Measurements from ENCODE around the gene SMIM3. TPM values are rescaled to one million over a fixed set of nuclear protein-coding genes. Genes with fewer than 3 reads are reported as not detected.

The SMIM3 gene
- total RNA-seq, 2 experiments from 2014 or later, result 32.9 to 37.4 TPM

DNA sequence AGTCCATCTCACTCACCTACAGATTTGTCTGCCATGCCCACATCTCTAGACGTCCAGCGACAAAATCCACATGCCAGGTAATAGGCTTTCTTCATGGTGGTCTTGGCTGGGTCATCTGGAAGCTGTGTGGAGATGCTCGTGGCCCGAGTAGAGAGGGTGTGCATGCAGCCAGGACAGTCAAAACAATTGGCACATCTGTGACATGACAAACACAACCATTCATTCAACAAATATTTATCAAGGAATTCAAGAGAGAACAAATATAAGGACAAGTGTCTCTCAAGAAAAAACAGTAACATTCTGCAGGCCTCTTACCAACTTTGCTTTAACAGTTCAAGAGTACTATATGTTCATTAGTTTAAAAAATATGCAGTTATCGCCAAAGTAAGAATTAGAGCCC lies 25.1 kb upstream of the SMIM3 start:
- no peak overlapping the region for H3K27ac Mint-ChIP-seq
- DNase-seq, result no peak
- H3K4me3 Mint-ChIP-seq, result no peak overlapping the region
- intact Hi-C loops (cut with micrococcal nuclease), result no loop called here
- H3K36me3 Mint-ChIP-seq (ENCODE audit: low read depth), result peaks cover 53% of the 10 kb centered on the region
- H3K4me1 Mint-ChIP-seq (ENCODE audit: low read depth), result peaks cover 61% of the 10 kb centered on the region
- H3K27me3 Mint-ChIP-seq (ENCODE audit: low read depth), result no peaks in the 10 kb centered on the region
- no peaks in the 10 kb centered on the region for H3K9me3 Mint-ChIP-seq
- CTCF ChIA-PET, result interaction anchor here (1.4 to 3.4 kb wide), 2 partner anchors 26 to 53 kb away, joined by 3 to 12 read pairs; partner anchors contain the start of genes RBM22 and SMIM3

DNA sequence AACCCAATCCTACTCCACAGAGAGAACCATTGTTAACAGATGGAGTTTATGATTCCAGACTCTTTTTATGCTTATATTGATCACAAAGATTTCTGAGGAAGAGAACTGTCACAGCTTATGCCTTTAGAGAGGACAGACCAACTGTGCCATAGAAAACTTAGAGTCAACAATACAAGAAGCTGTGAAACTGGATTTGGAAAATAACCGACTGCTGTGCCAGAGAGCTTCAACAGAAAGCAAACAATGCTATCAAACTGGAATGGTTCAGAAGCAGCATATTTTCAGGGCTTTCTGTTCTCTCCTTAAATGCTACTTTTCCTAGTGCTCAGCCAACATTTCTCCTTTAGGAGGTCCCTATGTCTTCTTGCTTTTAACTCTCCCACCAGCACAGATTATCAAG lies 24.7 kb upstream of the SMIM3 start:
- intact Hi-C loops (cut with micrococcal nuclease), result no loop called here

DNA sequence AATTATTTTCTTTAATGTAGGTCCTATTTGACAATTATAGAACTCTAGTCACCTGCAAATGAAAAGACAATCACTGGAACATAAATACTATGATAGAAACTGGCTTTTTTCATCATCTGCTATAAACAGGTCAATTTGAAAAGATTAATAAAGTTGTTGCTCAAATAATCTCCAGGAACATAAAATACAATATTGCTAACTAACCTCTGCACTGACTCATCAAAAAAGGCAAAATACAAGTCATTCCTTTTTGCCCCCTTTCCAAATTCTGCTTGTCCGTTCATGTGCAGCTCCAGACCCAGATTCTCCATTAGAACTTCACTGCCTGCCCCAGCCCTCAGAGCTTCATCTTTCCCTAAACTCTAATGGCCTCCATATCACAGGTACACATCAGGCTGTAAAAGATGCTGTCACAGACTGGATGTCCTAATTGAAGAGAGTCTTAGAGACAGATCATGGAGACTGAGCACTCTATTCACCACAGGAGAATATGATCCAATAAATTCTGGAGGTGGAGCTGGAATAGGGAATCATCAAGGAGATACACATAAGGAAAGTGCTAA lies 21.4 kb upstream of the SMIM3 start:
- Mint-ChIP-seq H3K27ac (peak overlapping the region; percentile 68), H3K4me3 (peak overlapping the region; percentile 43), H3K27me3 (ENCODE audit: low read depth) (no peaks in the 10 kb centered on the region), H3K9me3 (no peaks in the 10 kb centered on the region), H3K36me3 (ENCODE audit: low read depth) (peaks cover 37% of the 10 kb centered on the region), H3K4me1 (ENCODE audit: low read depth) (peaks cover 46% of the 10 kb centered on the region)
- intact Hi-C loops (cut with micrococcal nuclease), result no loop called here
- CTCF ChIA-PET, result interaction anchor here (1.3 to 4.2 kb wide), 5 partner anchors 22 to 90 kb away, joined by 3 to 22 read pairs (median 7); partner anchors contain the start of genes IRGM, RBM22 and SMIM3
- DNase-seq, result no peak

More for the DNA sequence above, 24.7 kb upstream of the SMIM3 start:
- H3K4me3 Mint-ChIP-seq, result no peak overlapping the region
- H3K27ac Mint-ChIP-seq, result no peak overlapping the region
- H3K36me3 Mint-ChIP-seq (ENCODE audit: low read depth), result peaks cover 53% of the 10 kb centered on the region
- DNase-seq, result no peak
- CTCF ChIA-PET, result interaction anchor here (1.4 to 3.4 kb wide), 2 partner anchors 25 to 53 kb away, joined by 3 to 12 read pairs; partner anchors contain the start of genes RBM22 and SMIM3
- no peaks in the 10 kb centered on the region for H3K9me3 Mint-ChIP-seq
- peaks cover 61% of the 10 kb centered on the region for H3K4me1 Mint-ChIP-seq (ENCODE audit: low read depth)
- no peaks in the 10 kb centered on the region for H3K27me3 Mint-ChIP-seq (ENCODE audit: low read depth)

DNA sequence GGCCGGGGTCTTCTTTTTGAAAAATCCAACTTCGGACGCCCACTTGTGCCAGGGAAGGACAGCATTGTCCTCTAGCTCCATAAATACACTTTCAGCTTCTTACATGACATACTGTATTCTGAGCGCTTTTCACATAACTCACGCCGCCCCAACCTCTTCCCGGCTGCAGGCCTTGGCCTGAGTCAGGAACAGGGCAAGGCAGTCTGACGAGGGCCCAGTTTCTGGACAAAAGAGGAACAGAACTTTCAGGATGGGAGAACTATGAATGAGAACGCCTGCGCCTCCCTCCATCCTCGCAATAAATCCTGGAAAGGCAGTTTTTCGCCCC lies 20.4 kb upstream of the SMIM3 start:
- DNase-seq, result no peak
- no peak overlapping the region for H3K27ac Mint-ChIP-seq
- no peak overlapping the region for H3K4me3 Mint-ChIP-seq
- peaks cover 43% of the 10 kb centered on the region for H3K4me1 Mint-ChIP-seq (ENCODE audit: low read depth)
- H3K36me3 Mint-ChIP-seq (ENCODE audit: low read depth), result peaks cover 32% of the 10 kb centered on the region
- intact Hi-C loops (cut with micrococcal nuclease), result loop anchor here (1.0 kb wide), 7 partner anchors 16 to 309 kb away; partner anchors contain the start of genes RBM22 and RPS14
- no peaks in the 10 kb centered on the region for H3K9me3 Mint-ChIP-seq
- CTCF ChIA-PET, result interaction anchor here (1.4 to 4.2 kb wide), 5 partner anchors 21 to 89 kb away, joined by 3 to 22 read pairs (median 7); partner anchors contain the start of genes IRGM, RBM22 and SMIM3
- no peaks in the 10 kb centered on the region for H3K27me3 Mint-ChIP-seq (ENCODE audit: low read depth)

DNA sequence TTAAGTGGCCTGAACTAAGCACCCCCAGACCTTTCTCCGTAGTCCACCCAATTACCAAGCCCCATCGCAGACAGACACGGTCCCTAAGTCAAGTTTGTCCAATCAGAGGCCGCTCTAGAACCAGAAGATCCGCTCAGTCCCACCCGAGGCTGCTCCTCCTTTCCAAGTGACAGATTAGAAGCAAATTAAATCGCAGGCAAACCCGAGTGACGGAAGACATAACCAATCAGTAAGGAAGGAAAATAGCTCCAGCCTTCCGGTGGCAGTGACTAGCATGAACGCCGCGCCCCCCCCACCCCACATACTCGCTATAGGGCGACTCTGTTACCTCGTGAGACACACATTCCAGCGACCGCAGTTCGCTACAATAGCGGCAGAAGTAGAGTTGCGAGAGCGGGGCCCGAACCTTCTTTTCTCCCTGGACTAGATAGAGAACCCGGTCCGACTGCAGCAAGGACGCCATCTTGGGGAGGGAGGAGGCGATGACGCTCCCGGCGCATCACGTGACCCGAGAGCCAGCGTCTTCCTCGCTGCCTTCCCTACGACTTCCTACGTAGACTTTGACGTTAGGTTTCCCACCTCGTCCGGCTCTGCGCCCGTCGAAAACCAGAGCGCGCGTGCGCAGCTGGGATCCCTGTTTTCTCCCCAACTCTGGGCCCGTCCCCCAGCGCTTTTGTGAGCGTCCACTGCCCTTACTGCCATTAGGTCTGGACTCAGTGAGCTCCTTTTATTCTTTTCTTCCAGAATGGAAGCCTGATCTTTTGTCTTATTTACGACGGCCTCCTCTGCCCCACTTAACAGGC lies 19.8 kb upstream of the SMIM3 start, which contains the start of gene DCTN4:
Gene DCTN4, minus strand, starts transcription at position 487 of the 803 bp plus-strand sequence. Its CDS starts 24 bp downstream, at position 463.
- CTCF ChIA-PET, result interaction anchor here (1.3 to 4.2 kb wide), 6 partner anchors 20 to 88 kb away, joined by 3 to 22 read pairs (median 6); partner anchors contain the start of genes IRGM, RBM22 and SMIM3
- Mint-ChIP-seq H3K4me3 (no peak within 1 kb of the TSS), H3K4me1 (ENCODE audit: low read depth) (peaks cover 38% of the 10 kb centered on the region), H3K27ac (no peak within 1 kb of the TSS), H3K36me3 (ENCODE audit: low read depth) (peaks cover 27% of the 10 kb centered on the region), H3K27me3 (ENCODE audit: low read depth) (no peaks in the 10 kb centered on the region), H3K9me3 (no peaks in the 10 kb centered on the region)
- intact Hi-C loops (cut with micrococcal nuclease), result loop anchor here (1.0 kb wide), 7 partner anchors 16 to 309 kb away; partner anchors contain the start of genes RBM22 and RPS14
- peak; percentile 96 for DNase-seq

DNA sequence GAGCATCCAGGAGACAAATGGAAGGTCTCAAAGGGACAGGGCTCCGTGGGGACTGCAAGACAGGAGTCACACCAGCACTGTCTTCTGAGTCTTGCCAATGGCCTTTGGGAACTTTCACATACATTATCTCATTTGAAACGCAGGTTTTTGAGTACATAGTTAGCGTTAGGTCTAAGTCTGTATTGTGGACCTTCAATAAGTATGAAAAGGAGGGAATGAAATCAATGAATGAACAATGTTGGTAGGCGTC lies 19.3 kb upstream of the SMIM3 start:
- Mint-ChIP-seq H3K36me3 (ENCODE audit: low read depth) (peaks cover 24% of the 10 kb centered on the region), H3K27ac (no peak overlapping the region), H3K27me3 (ENCODE audit: low read depth) (no peaks in the 10 kb centered on the region), H3K9me3 (no peaks in the 10 kb centered on the region), H3K4me3 (no peak overlapping the region), H3K4me1 (ENCODE audit: low read depth) (peaks cover 34% of the 10 kb centered on the region)
- no peak for DNase-seq
- intact Hi-C loops (cut with micrococcal nuclease), result no loop called here
- CTCF ChIA-PET, result interaction anchor here (1.3 to 4.2 kb wide), 4 partner anchors 20 to 58 kb away, joined by 3 to 22 read pairs (median 4); partner anchors contain the start of genes RBM22 and SMIM3

DNA sequence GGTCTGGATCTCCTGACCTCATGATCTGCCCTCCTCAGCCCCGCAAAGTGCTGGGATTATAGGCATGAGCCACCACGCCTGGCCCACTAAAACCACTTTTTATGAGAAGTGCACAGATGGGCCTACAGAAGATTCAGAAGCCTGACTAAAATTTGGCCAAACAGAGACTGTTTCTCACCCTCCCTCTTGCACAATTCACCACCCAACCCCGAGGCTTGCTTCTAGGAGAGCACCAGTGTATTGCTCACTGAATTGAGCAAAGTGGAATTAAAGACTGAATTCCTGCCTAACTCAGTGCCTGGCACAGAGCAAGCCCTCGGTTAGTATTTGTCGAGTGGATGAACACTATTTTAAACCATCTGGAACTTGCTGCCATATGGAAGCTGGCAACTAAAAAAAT lies 16.3 kb upstream of the SMIM3 start:
- no peak overlapping the region for H3K27ac Mint-ChIP-seq
- CTCF ChIA-PET, result interaction anchor here (1.8 kb wide), 1 partner anchor 25 kb away, joined by 3 read pairs; no protein-coding TSS in a partner anchor
- H3K36me3 Mint-ChIP-seq (ENCODE audit: low read depth), result peaks cover 2% of the 10 kb centered on the region
- H3K4me3 Mint-ChIP-seq, result no peak overlapping the region
- no peaks in the 10 kb centered on the region for H3K27me3 Mint-ChIP-seq (ENCODE audit: low read depth)
- no peak for DNase-seq
- intact Hi-C loops (cut with micrococcal nuclease), result no loop called here
- H3K4me1 Mint-ChIP-seq (ENCODE audit: low read depth), result peaks cover 11% of the 10 kb centered on the region
- H3K9me3 Mint-ChIP-seq, result no peaks in the 10 kb centered on the region

DNA sequence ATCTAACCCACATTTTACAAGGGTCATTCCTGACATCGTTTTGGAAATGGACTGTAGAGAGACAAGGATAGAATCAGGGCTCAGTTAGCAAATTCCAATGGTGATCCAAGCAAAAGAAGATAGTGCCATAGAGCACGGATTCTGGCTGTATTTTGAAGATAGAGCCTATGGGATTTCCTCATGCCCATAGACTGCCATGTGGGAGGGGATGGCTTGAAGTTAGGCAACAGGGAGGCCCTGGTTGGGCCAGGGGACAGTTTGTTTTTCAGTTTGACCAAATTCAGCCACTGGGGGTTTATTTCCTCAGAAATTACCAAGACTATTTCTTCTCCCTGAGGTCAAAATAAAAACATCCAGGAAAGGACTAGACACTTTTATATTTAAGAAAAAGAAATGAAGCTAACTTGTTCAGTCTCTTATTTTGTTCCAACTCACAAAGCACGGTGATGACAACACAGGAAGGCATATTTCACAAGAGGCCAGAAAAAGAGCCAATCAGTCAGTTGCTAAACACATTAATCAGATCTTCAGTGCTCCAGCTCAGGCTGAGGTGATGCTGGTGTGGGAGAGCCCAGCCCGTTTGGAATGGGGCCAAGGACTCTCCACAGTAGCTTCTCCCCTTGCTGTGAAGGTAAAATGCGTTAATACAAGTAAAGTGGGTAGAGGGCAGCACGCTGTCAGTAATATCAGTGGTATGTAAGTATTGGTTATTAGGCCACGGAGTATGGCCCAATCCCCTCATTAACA lies 15.4 kb upstream of the SMIM3 start:
- no peaks in the 10 kb centered on the region for H3K27me3 Mint-ChIP-seq (ENCODE audit: low read depth)
- H3K36me3 Mint-ChIP-seq (ENCODE audit: low read depth), result no peaks in the 10 kb centered on the region
- peaks cover 6% of the 10 kb centered on the region for H3K4me1 Mint-ChIP-seq (ENCODE audit: low read depth)
- no peaks in the 10 kb centered on the region for H3K9me3 Mint-ChIP-seq
- DNase-seq, result no peak
- no peak overlapping the region for H3K4me3 Mint-ChIP-seq
- CTCF ChIA-PET, result interaction anchor here (0.9 kb wide), 1 partner anchor 17 kb away, joined by 3 read pairs; no protein-coding TSS in a partner anchor
- intact Hi-C loops (cut with micrococcal nuclease), result no loop called here
- no peak overlapping the region for H3K27ac Mint-ChIP-seq

DNA sequence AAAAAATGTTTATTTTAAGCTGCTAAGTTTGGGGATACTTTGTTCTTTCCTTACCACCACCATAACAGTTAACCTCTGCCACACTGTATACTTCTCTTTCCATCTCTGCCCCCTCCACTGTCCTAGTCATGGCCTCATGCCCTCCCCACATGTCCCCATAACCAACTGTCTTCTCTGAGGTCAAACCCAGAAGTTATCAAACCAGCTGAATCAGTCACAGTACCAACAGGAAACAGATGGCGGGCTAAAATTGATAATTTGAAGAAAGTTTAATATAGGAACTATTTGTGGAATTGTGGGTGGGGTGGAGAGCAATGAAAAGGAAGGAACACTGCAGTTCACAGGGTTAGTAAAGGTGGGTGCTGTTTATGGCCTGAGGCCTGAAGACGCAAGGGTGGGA lies 14.0 kb upstream of the SMIM3 start:
- no peaks in the 10 kb centered on the region for H3K36me3 Mint-ChIP-seq (ENCODE audit: low read depth)
- H3K4me1 Mint-ChIP-seq (ENCODE audit: low read depth), result no peaks in the 10 kb centered on the region
- no peak overlapping the region for H3K27ac Mint-ChIP-seq
- H3K4me3 Mint-ChIP-seq, result no peak overlapping the region
- intact Hi-C loops (cut with micrococcal nuclease), result no loop called here
- H3K27me3 Mint-ChIP-seq (ENCODE audit: low read depth), result no peaks in the 10 kb centered on the region
- no peaks in the 10 kb centered on the region for H3K9me3 Mint-ChIP-seq
- CTCF ChIA-PET, result interaction anchor here (1.4 to 1.5 kb wide), 2 partner anchors 14 to 19 kb away, joined by 3 to 6 read pairs; partner anchors contain the start of gene SMIM3
- DNase-seq, result no peak

DNA sequence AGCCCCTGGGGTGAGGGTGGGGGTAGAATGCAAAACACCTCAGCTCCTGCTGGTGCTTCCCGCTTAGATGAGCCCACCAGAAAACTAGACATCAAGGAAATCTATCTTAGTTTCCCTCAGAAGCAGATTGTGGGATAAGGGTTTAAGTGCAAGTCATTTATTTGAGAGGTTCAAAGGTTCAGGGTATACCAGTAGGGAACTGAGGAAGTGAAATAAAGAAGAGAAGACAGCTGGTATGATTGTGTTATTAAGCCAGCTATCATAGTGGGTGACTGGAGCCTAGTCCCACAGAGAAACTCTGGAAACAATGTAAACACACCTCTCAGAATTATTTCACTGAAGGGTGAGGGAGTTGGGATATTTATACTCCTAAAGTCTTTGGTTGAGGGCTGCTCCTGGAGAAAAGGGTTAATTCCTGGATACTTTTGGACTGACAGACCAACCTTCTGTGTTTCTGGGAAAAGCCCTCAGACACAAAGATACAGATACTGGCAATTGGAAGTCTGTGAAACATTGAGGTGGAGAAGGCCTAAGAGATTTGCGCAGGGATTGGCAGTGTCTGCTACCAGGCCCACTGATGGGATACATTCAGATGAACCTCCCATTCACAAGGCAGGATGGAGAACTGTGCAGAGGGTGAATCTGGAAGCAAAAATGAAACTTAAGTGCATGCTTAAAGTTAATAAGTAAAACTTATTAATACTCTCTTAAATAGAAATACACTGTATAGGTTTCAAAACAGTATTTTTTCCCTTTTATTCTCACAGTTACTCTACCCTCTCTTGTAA lies 13.4 kb upstream of the SMIM3 start:
- no peak overlapping the region for H3K4me3 Mint-ChIP-seq
- H3K36me3 Mint-ChIP-seq (ENCODE audit: low read depth), result no peaks in the 10 kb centered on the region
- H3K27ac Mint-ChIP-seq, result no peak overlapping the region
- no peaks in the 10 kb centered on the region for H3K27me3 Mint-ChIP-seq (ENCODE audit: low read depth)
- DNase-seq, result no peak
- no peaks in the 10 kb centered on the region for H3K4me1 Mint-ChIP-seq (ENCODE audit: low read depth)
- intact Hi-C loops (cut with micrococcal nuclease), result no loop called here
- CTCF ChIA-PET, result interaction anchor here (1.2 to 1.5 kb wide), 5 partner anchors 13 to 220 kb away, joined by 3 to 7 read pairs (median 3); partner anchors contain the start of gene SMIM3
- H3K9me3 Mint-ChIP-seq, result no peaks in the 10 kb centered on the region

DNA sequence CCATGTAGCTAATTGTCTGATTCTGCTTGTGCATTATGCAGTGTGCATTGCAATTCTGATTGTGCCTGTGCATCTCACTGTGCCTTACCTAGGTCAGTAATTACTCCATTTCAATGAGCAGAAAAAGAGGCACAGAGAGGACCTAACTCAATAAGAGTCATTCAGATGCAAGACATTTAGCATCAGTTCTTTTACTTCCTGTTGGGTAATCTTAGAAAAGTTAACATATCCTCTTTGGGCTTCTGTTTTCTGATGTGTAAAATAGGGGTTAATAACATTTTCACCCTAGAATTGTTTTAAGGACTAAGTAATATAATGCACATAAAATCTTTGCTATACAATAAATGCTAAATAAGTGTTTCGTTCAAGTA lies 12.8 kb upstream of the SMIM3 start:
- H3K4me1 Mint-ChIP-seq (ENCODE audit: low read depth), result no peaks in the 10 kb centered on the region
- H3K27me3 Mint-ChIP-seq (ENCODE audit: low read depth), result no peaks in the 10 kb centered on the region
- intact Hi-C loops (cut with micrococcal nuclease), result no loop called here
- no peaks in the 10 kb centered on the region for H3K36me3 Mint-ChIP-seq (ENCODE audit: low read depth)
- H3K9me3 Mint-ChIP-seq, result no peaks in the 10 kb centered on the region
- CTCF ChIA-PET, result interaction anchor here (1.2 to 1.5 kb wide), 3 partner anchors 12 to 221 kb away, joined by 3 to 7 read pairs (median 3); partner anchors contain the start of gene SMIM3
- no peak overlapping the region for H3K27ac Mint-ChIP-seq
- DNase-seq, result no peak
- no peak overlapping the region for H3K4me3 Mint-ChIP-seq

All from activated naive CD4-positive, alpha-beta T cell treated with anti-CD3 and anti-CD28 coated beads for 36 hours (primary cell).